GM21717 (cell line): ENCODE measurements around the gene NDUFAB1.
"Not testable (repeated sequence)": the region's sequence is repeated elsewhere in the genome, so short reads cannot be mapped to it uniquely, and the experiment has no call there.

Experiments
- ATAC-seq: cut with Tn5 transposase; IDR thresholded peaks from one replicate; pipeline ENCODE4 v1.9.1; 2021; ENCODE audit warnings: mild to moderate bottlenecking, moderate library complexity; ENCODE audit not compliant: unreplicated experiment

NDUFAB1 gene

DNA sequence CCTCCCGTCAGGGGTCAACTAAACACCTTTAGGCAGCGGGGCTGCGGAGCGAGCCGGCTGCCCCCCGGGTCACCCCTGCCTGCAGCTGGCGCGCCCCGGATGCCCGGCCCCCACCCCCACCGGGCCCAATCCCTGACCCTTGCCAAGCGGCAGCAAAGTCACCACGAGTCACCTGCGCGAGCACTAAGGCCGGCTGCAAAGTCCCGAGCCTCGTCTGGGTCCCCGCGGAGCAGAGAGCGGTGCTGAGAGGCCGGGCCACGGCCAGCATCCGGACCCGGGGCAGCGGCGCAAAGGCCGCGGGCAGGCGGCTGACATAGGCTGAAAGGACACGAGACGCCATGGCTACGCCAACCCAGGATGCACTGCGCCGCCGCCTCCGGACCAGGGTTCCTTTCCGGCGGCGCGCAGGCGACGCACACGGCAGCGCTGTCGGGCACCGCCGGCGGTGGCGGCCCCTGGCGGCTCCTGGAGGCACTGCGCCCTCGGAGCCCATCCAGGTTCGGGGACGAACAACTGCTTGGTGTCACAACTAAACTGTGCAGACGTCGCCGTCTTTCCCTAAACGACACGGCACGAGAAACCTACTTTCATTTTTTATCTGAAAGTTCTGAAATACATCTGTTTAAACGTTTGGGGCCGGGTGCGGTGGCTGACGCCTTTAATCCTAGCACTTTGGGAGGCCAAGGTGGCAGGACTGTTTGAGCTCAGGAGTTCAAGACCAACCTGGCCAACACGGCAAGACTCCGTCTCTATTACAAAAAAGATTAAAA lies at the start of gene NDUFAB1:
Gene NDUFAB1, minus strand, starts transcription at position 366 of the 770 bp plus-strand sequence. Its CDS starts 26 bp downstream, at position 340.
- ATAC-seq: peak; percentile 92

DNA sequence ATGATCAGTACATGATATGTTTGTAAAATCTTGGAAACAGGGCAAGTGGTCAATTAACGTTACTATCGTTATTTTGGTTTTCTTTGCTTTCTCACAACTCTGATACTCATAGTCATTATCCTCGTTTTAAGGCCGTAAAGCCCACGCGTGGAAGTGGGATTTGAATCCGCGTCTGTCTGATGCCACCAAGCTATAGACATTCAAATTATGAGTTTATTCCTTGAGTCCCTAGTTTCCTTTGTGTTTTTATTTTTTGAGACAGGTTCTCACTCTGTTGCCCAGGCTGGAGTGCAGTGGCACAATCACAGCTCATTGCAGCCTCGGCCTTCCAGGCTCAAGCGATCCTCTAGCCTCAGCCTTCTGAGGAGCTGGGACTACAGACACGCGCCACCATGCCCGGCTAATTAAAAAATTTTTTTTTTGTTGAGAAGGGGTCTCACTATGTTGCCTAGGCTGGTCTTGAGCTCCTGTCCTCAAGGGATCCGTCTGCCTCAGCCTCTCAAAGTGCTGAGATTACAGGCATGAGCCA lies 46.2 kb upstream of the NDUFAB1 start:
- no peak for ATAC-seq

DNA sequence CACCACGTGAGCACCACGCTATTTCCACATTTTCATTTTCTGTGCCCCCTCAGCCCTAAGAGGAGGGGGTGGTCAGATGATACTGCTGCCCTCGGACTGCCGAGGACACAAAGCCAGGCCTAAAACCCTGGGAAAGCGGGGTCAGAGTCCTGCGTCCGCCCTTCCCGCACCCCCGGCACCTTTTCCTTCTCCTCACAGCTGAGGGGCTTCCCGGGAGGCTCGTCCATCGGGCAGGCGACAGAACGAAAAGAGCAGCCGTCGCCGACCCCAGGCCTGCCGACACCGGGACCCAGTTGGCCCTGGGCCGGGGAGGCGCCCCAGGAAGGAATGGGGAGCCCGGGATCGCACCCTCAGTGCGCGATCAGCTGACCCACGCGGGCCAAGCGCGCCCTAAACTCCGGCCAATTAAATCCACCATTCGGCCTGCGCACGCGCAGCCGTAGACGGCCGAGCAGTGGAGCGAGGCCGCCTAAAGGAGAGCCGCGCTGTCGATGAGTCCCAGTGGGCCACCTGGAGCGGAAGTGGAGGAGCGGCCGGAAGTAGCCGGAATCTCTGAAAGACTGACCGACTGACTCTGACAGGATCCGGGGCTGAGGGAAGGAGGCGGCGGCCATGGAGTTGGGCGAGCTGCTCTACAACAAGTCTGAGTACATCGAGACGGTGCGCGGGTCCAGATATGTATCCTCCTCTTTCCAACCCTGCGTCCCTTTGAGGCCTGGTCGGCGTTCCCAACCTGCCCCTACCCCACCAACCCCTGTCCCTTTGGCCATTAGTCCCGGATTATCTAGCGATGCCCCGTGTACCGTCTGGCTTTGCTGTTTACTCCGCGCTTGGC lies 45.0 kb upstream of the NDUFAB1 start, which contains the start of the genes DCTN5 and PALB2:
Gene DCTN5, plus strand, starts transcription at position 536 of the 835 bp plus-strand sequence. Its CDS starts 77 bp downstream, at position 613.
Gene PALB2, minus strand, starts transcription at position 380 of the 835 bp plus-strand sequence. Its CDS starts 153 bp downstream, at position 227.
- peak; percentile 87 for ATAC-seq

DNA sequence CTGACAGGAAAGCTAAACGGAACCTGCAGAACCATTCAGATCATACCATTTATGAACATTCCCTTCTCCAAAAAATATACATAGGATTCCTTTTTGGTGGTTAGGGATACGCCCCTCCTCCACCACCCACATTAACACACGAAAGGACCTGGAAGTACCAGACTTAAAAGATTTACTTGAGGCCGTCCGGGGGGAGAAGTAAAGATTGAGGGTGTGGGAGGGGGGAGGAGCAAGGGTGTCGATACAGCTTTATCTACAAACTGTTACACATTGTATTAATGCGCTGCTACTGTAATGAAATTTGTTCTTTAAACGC lies 44.5 kb upstream of the NDUFAB1 start:
- ATAC-seq: no peak

DNA sequence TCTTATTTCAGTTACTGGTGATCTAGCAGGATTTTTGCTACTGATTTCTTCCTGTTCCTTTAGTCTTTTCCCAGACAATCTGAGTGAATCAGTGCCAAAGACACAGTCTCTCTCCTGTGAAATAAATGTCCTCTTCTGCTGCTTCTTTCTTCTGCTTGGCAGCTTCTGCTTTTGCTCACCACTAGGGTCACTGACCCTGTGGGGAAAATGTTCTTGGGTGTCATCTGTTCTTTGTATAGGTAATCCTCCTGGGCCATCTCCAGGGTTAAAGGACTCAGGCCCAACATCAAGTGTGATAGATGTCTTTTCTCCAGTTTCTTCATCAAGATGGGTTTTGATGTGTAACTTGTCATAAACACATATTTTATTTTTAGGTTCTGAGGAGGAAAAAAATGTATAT lies 39.8 kb upstream of the NDUFAB1 start:
- ATAC-seq: no peak

DNA sequence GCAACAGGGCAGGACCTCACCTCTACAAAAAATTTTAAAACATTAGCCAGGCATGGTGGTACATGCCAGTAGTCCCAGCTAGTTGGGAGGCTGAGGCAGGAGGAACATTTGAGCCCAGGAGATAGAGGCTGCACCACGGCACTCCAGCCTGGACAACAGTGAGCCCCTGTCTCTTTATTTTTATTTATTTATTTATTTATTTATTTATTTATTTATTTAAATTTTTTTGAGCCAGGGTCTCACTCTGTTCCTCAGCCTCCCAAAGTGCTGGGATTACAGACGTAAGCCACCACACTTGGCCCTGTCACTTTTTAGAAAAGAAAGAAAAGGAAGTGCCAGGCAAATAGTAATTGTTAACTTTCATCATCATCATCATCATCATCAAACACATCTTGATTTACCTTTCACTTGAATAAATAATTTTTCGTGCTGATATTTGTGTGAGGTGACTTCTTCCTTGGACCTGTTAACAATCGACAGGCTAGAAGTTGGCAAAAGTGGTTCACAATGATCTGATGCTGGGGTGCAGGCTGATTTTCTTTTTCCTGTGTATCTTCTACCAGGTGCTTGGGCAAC lies 38.4 kb upstream of the NDUFAB1 start:
- no peak for ATAC-seq

DNA sequence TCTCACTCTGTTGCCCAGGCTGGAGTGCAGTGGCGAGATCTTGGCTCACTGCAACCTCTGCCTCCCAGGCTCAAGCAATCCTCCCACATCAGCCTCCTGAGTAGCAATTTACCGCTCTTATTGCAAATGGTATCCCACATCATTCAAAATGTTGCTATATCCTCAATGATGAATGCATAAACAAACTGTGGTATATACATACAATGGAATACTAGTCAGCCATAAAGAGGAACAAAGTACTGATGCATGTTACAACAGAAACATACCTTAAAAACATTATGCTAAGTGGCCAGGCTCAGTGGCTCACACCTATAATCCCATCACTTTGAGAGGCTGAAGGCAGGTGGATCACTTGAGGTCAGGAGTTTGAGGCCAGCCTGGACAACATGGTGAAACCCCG lies 35.8 kb upstream of the NDUFAB1 start:
- not testable (repeated sequence) for ATAC-seq

DNA sequence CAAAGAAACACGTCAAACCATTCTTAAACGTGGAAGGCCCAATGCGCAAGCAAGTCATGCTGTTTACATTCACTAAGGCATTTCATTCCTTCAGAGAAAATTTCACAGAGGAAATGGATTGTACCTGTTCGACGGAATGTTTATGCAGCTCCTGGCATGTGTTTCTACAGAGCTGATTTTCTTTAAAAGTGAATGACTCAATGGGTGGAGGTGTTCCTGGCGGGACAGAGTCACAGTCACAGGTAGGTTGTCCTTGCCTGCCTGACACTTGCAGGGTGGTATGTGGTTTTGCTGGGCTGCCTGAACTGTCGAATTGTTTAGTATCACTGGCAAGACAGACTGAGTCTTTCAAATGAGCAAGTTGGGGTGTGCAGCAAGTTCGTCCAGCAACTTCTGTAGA lies 33.4 kb upstream of the NDUFAB1 start:
- no peak for ATAC-seq

DNA sequence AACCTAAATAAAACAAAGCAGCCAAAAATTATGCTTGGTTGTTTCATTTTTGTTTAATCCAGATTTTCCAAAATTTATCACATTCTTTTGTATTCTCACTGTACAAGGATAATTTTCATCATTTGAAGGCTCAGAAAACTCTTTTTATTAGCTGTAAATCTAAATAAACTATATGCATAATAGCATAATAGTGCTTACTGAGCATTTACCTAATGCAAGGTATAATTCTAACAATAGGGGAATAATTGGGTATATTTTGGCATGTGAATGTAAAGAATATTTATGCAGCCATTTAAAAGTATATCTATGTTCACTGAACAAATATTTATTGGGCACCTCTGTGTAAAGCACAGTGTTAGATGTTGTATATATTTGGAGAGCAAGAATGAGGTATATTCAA lies 28.0 kb upstream of the NDUFAB1 start:
- no peak for ATAC-seq

DNA sequence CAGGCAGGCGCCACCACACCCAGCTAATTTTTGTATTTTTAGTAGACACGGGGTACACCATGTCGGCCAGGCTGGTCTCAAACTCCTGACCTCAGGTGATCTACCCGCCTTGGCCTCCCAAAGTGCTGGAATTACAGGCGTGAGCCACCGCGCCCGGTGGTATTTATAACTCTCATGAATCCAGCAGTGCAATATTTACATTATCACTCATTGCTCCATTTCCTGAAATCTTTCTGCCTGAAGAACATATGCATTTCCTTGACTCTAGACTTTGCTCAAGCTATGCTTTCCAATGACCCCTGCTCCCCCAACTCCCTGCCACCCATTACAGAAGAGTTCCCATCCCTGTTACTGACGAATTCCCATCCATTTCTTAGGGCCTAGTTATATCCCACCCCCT lies 19.7 kb upstream of the NDUFAB1 start:
- ATAC-seq: no peak

DNA sequence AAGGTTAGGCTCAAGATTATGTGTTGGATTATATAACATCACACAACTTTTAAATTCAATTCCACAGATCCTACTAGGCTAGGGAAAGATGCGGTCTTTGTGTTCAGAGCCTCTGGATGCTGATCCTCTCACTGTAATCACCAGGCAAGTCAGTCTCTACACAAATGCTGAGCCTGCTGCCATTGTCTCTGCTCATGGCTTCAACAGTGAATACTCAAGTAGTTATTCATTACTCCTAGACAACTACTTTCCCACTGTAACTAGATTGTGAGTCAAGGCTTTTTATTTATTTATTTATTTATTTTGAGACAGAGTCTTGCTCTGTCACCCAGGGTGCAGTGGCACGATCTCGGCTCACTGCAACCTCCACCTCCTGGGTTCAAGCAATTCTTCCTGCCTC lies 15.8 kb upstream of the NDUFAB1 start:
- no peak for ATAC-seq

DNA sequence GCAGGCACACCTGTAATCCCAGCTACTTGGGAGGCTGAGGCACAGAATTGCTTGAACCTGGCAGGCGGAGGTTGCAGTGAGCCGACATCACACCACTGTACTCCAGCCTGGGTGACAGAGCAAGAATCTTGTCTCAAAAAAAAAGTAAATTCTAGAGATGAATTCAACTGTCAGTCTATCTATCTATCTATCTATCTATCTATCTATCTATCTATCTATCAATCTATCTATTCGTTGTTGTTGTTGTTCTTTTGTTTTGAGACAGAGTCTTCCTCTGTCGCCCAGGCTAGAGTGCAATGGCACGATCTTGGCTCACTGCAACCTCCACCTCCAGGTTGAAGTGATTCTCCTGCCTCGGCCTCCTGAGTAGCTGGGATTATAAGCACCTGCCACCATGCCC lies 14.8 kb upstream of the NDUFAB1 start:
- ATAC-seq: not testable (repeated sequence)

DNA sequence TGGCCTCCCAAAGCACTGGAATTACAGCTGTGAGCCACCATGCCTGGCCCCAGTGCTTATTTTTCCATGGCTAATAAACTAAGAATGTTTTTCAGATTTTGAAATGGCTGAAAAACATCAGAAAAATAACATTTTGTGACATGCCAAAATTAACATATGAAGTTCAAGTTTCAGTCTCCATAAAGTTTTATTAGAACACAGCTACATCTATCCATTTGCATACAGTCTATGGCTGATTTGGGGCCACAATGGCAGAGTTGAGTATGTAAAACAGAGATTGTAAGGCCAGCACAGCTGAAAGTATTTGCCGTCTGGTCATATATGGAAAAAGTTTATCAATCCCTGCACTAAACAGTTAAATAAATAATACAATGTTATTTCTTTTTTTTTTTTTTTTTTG lies 13.8 kb upstream of the NDUFAB1 start:
- no peak for ATAC-seq

DNA sequence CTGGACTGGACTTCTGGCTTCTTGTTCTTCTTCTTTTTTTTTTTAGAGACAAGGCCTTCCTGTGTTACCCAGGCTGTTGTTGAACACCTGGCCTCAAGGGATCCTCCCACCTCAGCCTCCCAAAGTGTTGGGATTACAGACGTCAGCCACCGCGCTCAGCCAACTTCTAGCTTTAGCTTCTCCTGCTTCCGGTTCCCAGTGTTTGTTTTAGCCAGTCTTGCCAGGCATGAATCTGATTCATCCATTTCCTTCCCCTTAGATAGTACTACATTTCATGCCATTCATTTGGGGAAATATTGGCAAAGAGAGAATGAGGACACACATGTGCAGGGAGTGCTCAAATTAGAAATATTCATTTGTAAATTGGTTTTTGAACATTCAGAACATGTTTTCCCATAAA lies 12.1 kb upstream of the NDUFAB1 start:
- ATAC-seq: no peak

DNA sequence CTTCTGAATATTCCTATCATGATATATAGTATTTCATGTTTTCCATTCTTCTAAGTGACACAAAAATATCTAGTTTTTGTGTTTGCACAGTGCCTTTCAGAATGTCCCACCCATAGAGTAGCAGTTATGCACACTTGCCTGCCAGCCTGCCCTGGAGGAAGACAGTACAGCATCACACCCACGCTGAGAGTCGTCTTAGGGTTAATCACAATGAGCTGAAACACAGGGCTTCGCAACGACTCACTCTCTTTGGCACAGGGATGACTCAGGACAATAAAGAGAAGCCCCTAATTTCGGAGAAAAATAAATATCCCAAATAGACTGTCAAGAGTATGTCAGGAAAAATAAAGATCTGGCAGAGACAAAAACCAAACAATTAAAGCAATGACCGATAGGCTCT lies 11.6 kb upstream of the NDUFAB1 start:
- ATAC-seq: no peak

DNA sequence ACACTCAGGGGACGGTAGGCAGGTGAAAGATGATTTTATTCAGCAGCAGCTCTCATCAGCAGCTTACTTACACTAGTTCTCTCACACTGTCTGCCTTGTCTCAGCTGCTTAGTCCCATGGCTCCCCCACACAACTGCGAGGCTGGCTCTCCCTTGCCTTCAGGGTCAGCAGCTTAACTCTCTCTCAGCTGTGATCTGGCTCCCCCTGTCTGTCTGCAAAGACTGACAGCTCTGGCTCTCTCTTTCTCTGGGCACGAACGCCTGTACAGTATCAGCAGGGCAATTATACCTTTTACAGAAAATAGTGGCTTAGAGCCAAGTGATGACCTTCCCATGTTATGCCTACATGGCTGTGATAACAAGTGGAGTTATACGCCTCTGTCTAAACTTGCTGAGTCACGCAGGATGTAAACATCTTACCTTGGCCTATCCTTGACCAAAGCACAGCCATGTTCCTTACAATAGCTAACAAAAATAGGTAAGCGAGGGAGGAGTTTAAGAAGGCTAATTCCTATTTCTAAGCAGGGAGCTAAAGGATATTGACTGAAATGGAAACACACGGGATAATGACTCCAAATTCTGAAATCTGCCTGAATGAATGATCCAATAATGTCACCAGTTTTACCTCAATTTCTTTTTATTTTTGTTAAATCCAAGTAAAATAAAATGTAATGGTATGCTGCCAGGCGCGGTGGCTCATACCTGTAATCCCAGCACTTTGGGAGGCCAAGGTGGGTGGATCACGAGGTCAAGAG lies 1.1 kb upstream of the NDUFAB1 start:
- no peak for ATAC-seq

DNA sequence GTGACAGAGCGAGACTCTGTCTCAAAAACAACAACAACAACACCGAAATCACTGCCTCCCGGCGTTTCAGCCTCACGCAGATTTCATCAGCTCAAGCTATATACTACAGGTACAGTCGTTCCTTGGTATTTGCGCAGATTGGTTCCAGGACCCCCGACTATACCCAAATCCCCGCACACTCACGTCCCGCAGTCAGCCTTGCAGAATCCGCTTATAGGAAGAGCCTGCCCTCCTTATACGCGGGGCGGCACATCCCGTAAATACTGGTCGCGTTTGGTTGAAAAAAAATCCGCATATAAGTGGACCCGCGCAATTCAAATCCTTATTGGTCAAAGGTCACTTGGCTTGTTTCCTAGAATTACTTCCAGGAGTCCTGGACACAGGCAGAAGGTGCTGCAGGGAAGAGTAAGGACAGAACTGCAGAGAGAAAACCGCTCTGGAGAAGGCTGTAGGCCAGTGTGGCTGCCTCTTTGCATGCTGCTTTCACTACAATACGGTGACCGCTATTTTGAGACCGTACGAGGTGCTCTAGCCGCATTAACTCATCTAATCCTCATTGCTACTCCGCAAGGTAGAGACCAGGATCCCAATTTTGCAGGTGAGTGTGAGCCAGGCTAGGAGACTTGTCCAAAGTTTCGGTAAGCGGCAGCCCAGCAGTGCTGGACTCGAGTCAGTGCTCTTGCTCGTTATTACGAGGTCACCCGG lies 718 bp downstream of the NDUFAB1 start:
- ATAC-seq: no peak

DNA sequence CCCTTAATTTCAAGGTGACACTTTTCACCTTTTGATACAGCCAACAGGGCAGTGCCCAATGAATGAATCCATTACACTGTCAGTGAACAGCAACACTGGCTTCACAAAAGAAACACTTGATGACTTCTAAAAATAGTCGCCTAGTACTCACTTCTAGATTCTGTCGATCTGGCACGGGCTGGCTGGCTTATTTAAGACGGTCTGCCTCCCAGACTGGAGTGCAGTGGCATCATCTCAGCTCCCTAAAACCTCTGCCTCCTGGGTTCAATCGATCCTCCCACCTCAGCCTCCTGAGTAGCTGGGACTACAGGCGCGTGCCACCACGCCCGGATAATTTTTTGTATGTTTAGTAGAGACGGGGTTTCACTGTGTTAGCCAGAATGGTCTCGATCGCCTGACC lies 1.9 kb downstream of the NDUFAB1 start:
- no peak for ATAC-seq

DNA sequence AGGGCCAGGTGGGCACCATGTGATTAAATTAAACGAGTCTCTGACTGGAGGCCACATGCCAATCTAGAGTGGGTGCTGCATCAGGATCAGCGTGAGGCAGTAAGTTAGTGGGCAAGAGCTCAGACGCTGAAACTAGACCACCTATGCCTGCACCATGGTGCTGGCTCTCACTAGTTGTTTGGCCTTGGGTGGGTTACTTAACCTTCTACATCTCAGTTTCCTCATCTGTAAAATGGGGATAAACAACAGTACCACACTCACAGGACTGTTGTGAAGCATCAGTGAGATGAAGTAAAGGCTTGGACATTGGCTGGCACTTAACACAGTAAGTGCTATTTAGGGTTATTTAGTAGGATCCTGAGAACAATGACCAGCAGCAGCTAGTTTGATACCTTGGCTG lies 5.9 kb downstream of the NDUFAB1 start:
- ATAC-seq: no peak

DNA sequence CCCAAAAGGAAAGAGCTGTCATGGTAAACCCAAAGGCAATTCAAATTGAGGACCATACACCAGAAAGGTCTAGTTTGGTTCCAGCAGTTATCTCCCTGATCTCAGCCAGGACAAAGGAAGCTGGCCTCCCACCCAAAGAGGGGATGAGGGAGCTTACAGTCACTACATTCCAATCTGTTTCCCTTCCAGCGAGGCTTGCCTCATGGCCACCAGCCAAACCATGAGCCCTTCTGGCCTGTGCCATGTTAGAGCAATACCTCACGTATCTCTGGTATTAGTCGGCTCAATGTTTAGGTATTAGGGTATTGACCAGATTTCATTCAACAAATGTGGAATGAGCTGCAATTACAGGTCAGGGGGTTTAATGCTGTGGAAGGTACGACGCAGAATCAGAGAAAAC lies 8.4 kb downstream of the NDUFAB1 start:
- ATAC-seq: no peak
